Keratinocyte (primary cell): Measurements from ENCODE around the gene ITPR2. TPM values are rescaled to one million over a fixed set of nuclear protein-coding genes. Genes with fewer than 3 reads are reported as not detected.

ENCODE experiments used
- DNase-seq: peaks from one replicate; pipeline ENCODE4 v3.0.0-alpha.2; 2011; ENCODE audit warnings: low read depth, missing footprints, low spot score
- FAIRE-seq: peaks from 2 replicates; lab custom pipeline; 2011; peaks lifted over from hg19 to GRCh38; lab: Jason Lieb, UNC
- H2AFZ ChIP-seq: 2 replicates; pipeline ENCODE4 v1.6.0; 2012; ENCODE audit warnings: low read length, control low read depth, inconsistent platforms; ENCODE audit not compliant: control insufficient read depth
- H3K27ac ChIP-seq: 2 replicates; pipeline ENCODE4 v1.5.1; 2011; ENCODE audit warnings: low read length; ENCODE audit not compliant: control insufficient read depth, insufficient read depth
- H3K27me3 ChIP-seq: 3 replicates; pipeline ENCODE4 v1.6.0; 2011; ENCODE audit warnings: low read length; ENCODE audit not compliant: control insufficient read depth, insufficient read depth; ENCODE audit errors: extremely low read depth
- H3K36me3 ChIP-seq, 2 experiments: 2 replicates in 1 of 2; 3 replicates in 1 of 2; pipeline ENCODE4 v1.5.1; 2011; ENCODE audit warnings: low read length in 2 of 2, mild to moderate bottlenecking in 1 of 2; ENCODE audit not compliant: control insufficient read depth in 2 of 2, insufficient read depth in 2 of 2; ENCODE audit errors: extremely low read depth in 1 of 2
- H3K4me1 ChIP-seq: 3 replicates; pipeline ENCODE4 v1.5.1; 2011; ENCODE audit warnings: low read length; ENCODE audit not compliant: control insufficient read depth, insufficient read depth; ENCODE audit errors: extremely low read depth
- H3K4me2 ChIP-seq: 3 replicates; pipeline ENCODE4 v1.6.0; 2011; ENCODE audit warnings: low read depth, low read length; ENCODE audit not compliant: control insufficient read depth, insufficient read depth; ENCODE audit errors: extremely low read depth
- H3K4me3 ChIP-seq, 3 experiments: fragments of 200-600 bp in 1 of 3; sonication (generic) in 1 of 3; 2 replicates in 2 of 3; 3 replicates in 1 of 3; pipeline ENCODE4 v1.5.1; 2011 to 2016; ENCODE audit warnings: low read length in 3 of 3, mild to moderate bottlenecking in 3 of 3, control low read depth in 2 of 3, inconsistent platforms in 1 of 3, low read depth in 1 of 3, mixed read lengths in 1 of 3, mixed run types in 1 of 3, moderate library complexity in 1 of 3; ENCODE audit not compliant: control insufficient read depth in 2 of 3, insufficient read depth in 2 of 3; ENCODE audit errors: extremely low read depth in 1 of 3
- H3K79me2 ChIP-seq: 2 replicates; pipeline ENCODE4 v1.6.0; 2012; ENCODE audit warnings: low read length; ENCODE audit not compliant: control insufficient read depth, insufficient read depth
- H3K9ac ChIP-seq: 3 replicates; pipeline ENCODE4 v1.6.0; 2011; ENCODE audit warnings: low read length; ENCODE audit not compliant: control insufficient read depth, insufficient read depth; ENCODE audit errors: extremely low read depth
- H3K9me1 ChIP-seq: 3 replicates; pipeline ENCODE4 v1.6.0; 2011; ENCODE audit warnings: low read length; ENCODE audit not compliant: control insufficient read depth, insufficient read depth; ENCODE audit errors: extremely low read depth
- H3K9me3 ChIP-seq: 2 replicates; pipeline ENCODE4 v1.5.1; 2012; ENCODE audit warnings: low read depth, low read length; ENCODE audit not compliant: control insufficient read depth
- H4K20me1 ChIP-seq: 3 replicates; pipeline ENCODE4 v1.6.0; 2011; ENCODE audit warnings: low read length; ENCODE audit not compliant: control insufficient read depth, insufficient read depth; ENCODE audit errors: extremely low read depth
- CTCF ChIP-seq, 3 experiments: IDR thresholded peaks in 1 of 3; conservative IDR thresholded peaks in 1 of 3; optimal IDR thresholded peaks in 1 of 3; 2 replicates in 2 of 3; 3 replicates in 1 of 3; pipeline versions ENCODE3 to v1.5.1; 2011; ENCODE audit warnings: low read length in 3 of 3, mild to moderate bottlenecking in 3 of 3, moderate library complexity in 2 of 3, control low read depth in 1 of 3, inconsistent platforms in 1 of 3; ENCODE audit not compliant: insufficient read depth in 2 of 3; ENCODE audit errors: extremely low read depth in 1 of 3
- EZH2 ChIP-seq: IDR thresholded peaks from one replicate; pipeline ENCODE4 v1.6.1; 2012; ENCODE audit warnings: inconsistent platforms, mild to moderate bottlenecking, low read length, moderate library complexity
- dilution Hi-C: fragments of 300-500 bp; cut with MboI; formaldehyde crosslinking; loops from one replicate; pipeline ENCODE4 v1.7.0; 2020; ENCODE audit warnings: low sequenced_read_pairs; ENCODE audit not compliant: extremely low pct_ligation_motif_present
- polyA plus RNA-seq, 5 experiments: library from polyadenylated mRNA; depleted of rRNA in 3 of 5; stranded (reverse) in 3 of 5; stranded (forward) in 1 of 5; unstranded in 1 of 5; fragments of >200 nt; gene quantifications; 1 replicate in 1 of 5; 2 replicates in 3 of 5; 3 replicates in 1 of 5; pipeline versions ENCODE4 v1.2.1 to v1.2.3, GENCODE V29; 2011 to 2012; ENCODE audit warnings: missing spikeins in 2 of 5, low read depth in 1 of 5, low replicate concordance in 1 of 5

The ITPR2 gene
- polyA plus RNA-seq, 1 donor (not counting 4 experiments of a cell fraction or from before 2014, with no cell fraction given) = 7.6 TPM

DNA sequence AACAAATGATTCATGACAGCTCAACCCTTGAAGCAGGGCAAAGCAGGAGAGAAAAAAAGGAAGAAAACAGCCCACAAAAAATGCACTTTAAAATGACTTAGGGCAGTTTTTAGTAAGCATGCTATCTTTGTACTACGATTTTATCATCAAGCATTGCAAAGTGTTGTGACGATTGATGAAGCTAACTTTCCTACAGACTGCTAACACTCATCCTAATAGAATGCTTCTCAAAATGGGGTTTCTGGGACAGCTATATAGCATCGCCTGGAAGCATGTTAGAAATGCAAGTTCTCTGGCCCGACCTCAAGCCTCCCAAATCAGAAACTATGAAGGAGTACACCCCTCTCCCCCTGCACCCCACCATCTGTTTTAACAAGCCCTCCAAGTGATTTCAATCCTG, 381.2 kb downstream of the ITPR2 start:
- Histone ChIP-seq H2AFZ (no peak overlapping the region), H4K20me1 (no peaks in the 10 kb centered on the region), H3K27me3 (no peaks in the 10 kb centered on the region), H3K9me3 (no peaks in the 10 kb centered on the region), H3K36me3 (no peaks in the 10 kb centered on the region), H3K9me1 (no peaks in the 10 kb centered on the region), H3K4me3 (no peak overlapping the region), H3K9ac (no peak overlapping the region), H3K79me2 (no peaks in the 10 kb centered on the region), H3K4me2 (no peak overlapping the region), H3K4me1 (peaks cover 6% of the 10 kb centered on the region), H3K27ac (no peak overlapping the region)
- FAIRE-seq (no peak), DNase-seq (no peak)
- TF ChIP-seq EZH2 (no peak), CTCF (optimal IDR thresholded peaks at IDR 0.05 in 1 of 3, IDR thresholded peaks at IDR 0.05 in 1 of 3, conservative IDR thresholded peaks at IDR 0.05 in 1 of 3; ENCODE audit: extremely low read depth in 1 of 3, insufficient read depth in 2 of 3, low read length in 3 of 3) (no peak)
- dilution Hi-C loops = no loop called here

- DNase-seq = no peak
- H3K27me3 ChIP-seq = no peaks in the 10 kb centered on the region
- no peak overlapping the region for H3K27ac ChIP-seq
- no peak for FAIRE-seq
- dilution Hi-C loops = no loop called here
- H3K4me2 ChIP-seq = no peak overlapping the region
- H3K9me1 ChIP-seq = no peaks in the 10 kb centered on the region
- H3K9ac ChIP-seq = no peak overlapping the region
- no peaks in the 10 kb centered on the region for H4K20me1 ChIP-seq
- no peaks in the 10 kb centered on the region for H3K79me2 ChIP-seq
- no peak overlapping the region for H3K4me3 ChIP-seq
- no peak for TF ChIP-seq CTCF (optimal IDR thresholded peaks at IDR 0.05 in 1 of 3, IDR thresholded peaks at IDR 0.05 in 1 of 3, conservative IDR thresholded peaks at IDR 0.05 in 1 of 3; ENCODE audit: extremely low read depth in 1 of 3, insufficient read depth in 2 of 3, low read length in 3 of 3)
- TF ChIP-seq EZH2 = no peak
- no peaks in the 10 kb centered on the region for H3K9me3 ChIP-seq
- no peak overlapping the region for H2AFZ ChIP-seq
- no peaks in the 10 kb centered on the region for H3K4me1 ChIP-seq
- no peaks in the 10 kb centered on the region for H3K36me3 ChIP-seq
Measured at GRCh38 chr12:26445909-26446308, 387.1 kb downstream of the ITPR2 start.
